Measurements from ENCODE around the gene RPUSD1.
A peak's percentile ranks its signal among the peaks of the same experiment; 100 is the strongest.

Gene RPUSD1

DNA sequence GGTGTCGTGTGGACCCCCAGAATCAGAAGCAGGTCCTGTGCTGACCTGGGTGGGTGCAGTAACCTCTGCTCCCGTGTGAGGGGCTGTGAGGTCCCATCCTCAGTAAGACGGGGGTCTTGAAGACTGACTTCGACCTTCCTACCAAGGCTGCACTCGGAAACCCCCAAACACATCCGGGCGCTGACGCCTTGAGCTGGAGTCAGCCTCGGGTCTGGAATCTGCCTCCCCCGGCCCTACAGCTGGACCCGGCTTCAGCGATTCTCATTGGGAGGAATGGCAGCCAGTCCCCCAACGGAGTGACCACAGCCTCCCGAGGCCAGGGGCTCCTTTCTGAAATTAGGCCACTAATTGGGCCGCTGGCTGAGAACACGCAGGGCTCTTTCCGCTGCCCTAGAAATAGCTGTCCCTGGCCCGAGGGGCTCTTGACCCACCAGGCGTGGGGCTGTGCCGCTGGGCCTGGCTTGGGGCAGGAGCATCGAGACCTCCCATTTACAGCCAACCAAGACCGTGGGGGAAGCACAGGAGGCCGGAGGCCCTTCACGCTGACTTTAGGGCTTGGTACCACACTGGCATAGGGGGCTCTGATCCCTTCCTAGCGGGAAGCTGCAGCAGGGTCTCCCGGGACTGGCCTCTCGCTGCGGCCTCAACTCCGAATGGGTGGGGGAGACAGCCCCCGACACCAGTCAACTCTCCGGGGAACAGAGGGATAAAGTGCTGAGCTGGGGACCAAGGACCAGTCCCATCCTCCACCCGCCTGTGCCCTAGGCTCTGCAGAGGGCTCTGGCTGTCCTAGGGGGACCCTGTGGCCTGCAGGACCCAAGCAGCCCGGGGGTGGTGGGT, 15.0 kb upstream of the RPUSD1 start:
- H3K4me3 ChIP-seq (ENCODE audit: low read depth, low read length) = no peak overlapping the region
- no peak for DNase-seq (ENCODE audit: low read depth)
- TF ChIP-seq, protein P1, sequence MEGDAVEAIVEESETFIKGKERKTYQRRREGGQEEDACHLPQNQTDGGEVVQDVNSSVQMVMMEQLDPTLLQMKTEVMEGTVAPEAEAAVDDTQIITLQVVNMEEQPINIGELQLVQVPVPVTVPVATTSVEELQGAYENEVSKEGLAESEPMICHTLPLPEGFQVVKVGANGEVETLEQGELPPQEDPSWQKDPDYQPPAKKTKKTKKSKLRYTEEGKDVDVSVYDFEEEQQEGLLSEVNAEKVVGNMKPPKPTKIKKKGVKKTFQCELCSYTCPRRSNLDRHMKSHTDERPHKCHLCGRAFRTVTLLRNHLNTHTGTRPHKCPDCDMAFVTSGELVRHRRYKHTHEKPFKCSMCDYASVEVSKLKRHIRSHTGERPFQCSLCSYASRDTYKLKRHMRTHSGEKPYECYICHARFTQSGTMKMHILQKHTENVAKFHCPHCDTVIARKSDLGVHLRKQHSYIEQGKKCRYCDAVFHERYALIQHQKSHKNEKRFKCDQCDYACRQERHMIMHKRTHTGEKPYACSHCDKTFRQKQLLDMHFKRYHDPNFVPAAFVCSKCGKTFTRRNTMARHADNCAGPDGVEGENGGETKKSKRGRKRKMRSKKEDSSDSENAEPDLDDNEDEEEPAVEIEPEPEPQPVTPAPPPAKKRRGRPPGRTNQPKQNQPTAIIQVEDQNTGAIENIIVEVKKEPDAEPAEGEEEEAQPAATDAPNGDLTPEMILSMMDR (IDR thresholded peaks at IDR 0.05; ENCODE audit: control insufficient read depth, extremely low read depth, insufficient read depth) = no peak

- TF ChIP-seq, protein P1 (IDR thresholded peaks at IDR 0.05; ENCODE audit: control insufficient read depth, extremely low read depth, insufficient read depth) = no peak
- no peak overlapping the region for H3K4me3 ChIP-seq (ENCODE audit: low read depth, low read length)
- DNase-seq (ENCODE audit: low read depth) = no peak
Observed at GRCh38 chr16:802461-802860, 14.3 kb upstream of the RPUSD1 start.

GRCh38 chr16:801584-802363, 13.6 kb upstream of the RPUSD1 start:
- no peak overlapping the region for H3K4me3 ChIP-seq (ENCODE audit: low read depth, low read length)
- DNase-seq (ENCODE audit: low read depth) = no peak
- TF ChIP-seq, protein P1 (IDR thresholded peaks at IDR 0.05; ENCODE audit: control insufficient read depth, extremely low read depth, insufficient read depth) = no peak

DNA sequence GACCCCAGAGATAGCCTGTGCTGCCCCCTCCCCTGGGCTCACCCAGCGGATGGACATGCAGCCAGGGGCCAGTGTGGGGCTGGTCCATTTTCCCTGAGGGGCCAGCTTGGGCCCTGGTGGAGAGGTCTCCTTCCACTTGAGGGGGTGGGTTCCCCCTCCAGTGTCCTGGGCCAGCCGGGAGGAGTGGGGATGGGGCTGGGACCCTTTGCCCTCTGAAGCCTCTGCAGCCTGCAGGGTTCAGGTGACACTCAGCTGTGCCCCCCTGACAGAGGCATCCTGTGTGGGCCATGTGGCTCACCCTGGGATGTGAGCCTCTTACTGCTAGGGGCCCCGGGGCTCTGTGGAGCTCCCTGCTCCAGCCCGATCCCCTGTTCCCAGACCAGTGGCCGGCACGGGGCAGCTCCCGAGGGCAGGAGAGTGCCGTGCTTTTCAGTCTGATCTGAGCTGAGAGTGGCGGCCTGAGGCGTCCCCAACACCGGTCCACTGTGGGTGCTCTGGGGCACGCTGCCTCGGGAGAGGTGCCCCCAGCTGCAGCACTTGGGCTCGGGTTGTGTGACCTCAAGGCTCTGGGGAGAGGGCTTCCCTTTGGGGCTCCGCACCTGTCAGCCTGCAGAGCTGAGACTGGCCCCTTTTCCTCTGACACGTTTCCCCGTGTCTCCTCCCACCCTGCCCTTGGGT, 12.8 kb upstream of the RPUSD1 start:
- H3K4me3 ChIP-seq (ENCODE audit: low read depth, low read length) = no peak overlapping the region
- TF ChIP-seq, protein P1 (IDR thresholded peaks at IDR 0.05; ENCODE audit: control insufficient read depth, extremely low read depth, insufficient read depth) = no peak
- no peak for DNase-seq (ENCODE audit: low read depth)

- peak within 1 kb of the TSS; percentile 48 for H3K4me3 ChIP-seq (ENCODE audit: low read depth, low read length)
- TF ChIP-seq, protein P1 (IDR thresholded peaks at IDR 0.05; ENCODE audit: control insufficient read depth, extremely low read depth, insufficient read depth) = no peak
- no peak for DNase-seq (ENCODE audit: low read depth)
Observed at GRCh38 chr16:799948-800833, 12.0 kb upstream of the RPUSD1 start, which contains the start of gene GNG13. TSS of gene GNG13 (minus strand) at chr16:800734. CDS start at chr16:799077, 1,657 bp downstream.
